HepG2 (cell line): ENCODE results near the gene RAB40C. TPM values are rescaled to one million over a fixed set of nuclear protein-coding genes. Genes with fewer than 3 reads are reported as not detected.

Experiments
- ATAC-seq: fragments of 200-7000 bp; cut with Tn5 transposase; 3 replicates; pipeline ENCODE4 v1.9.1; 2020; ENCODE audit warnings: mild to moderate bottlenecking, moderate library complexity
- BruUV-seq: library from RNA; stranded (reverse); fragments of 400-500 nt; replicated peaks from 2 replicates; lab custom pipeline; 2021; lab: Mats Ljungman, UMichigan
- CTCF ChIA-PET: fragments of 300-600 bp; formaldehyde crosslinking; extraction: SDS; loops from one replicate; lab custom pipeline; 2021; ENCODE audit warnings: low total read pairs, inconsistent platforms, low intra/inter-chr PET ratio; lab: Yijun Ruan, JAX
- POLR2A ChIA-PET: fragments of 350-600 bp; sonication (Branson Sonifier 250); formaldehyde crosslinking; loops from one replicate; lab custom pipeline; 2020; ENCODE audit warnings: antibody characterized with exemption, inconsistent platforms; lab: Yijun Ruan, JAX
- DNase-seq: peaks from one replicate; pipeline ENCODE4 v3.0.0-alpha.2; 2015; ENCODE audit warnings: low spot score
- FAIRE-seq: peaks from 3 replicates; lab custom pipeline; 2011; peaks lifted over from hg19 to GRCh38; lab: Jason Lieb, UNC
- H2AFZ ChIP-seq: one replicate; pipeline ENCODE4 v1.6.1; 2011; ENCODE audit warnings: low read length, inconsistent platforms
- H3K27ac ChIP-seq: fragments of 300-600 bp; 3 replicates; pipeline ENCODE4 v1.8.0; 2011; ENCODE audit warnings: mixed run types, mild to moderate bottlenecking, mixed read lengths, low read length, inconsistent platforms; ENCODE audit not compliant: insufficient read depth; ENCODE audit errors: extremely low read length
- H3K27me3 ChIP-seq, 2 experiments: fragments of 200-600 bp in 1 of 2; 2 replicates in 1 of 2; 3 replicates in 1 of 2; pipeline versions ENCODE4 v1.6.0 to v1.8.0; 2011; ENCODE audit warnings: low read length in 2 of 2, mild to moderate bottlenecking in 2 of 2, moderate library complexity in 2 of 2, inconsistent platforms in 1 of 2; ENCODE audit not compliant: insufficient read depth in 2 of 2, control insufficient read depth in 1 of 2
- H3K36me3 ChIP-seq, 2 experiments: fragments of 200-600 bp in 1 of 2; replicated peaks in 1 of 2; 2 replicates in 1 of 2; 3 replicates in 1 of 2; pipeline versions ENCODE4 v1.5.1 to v1.8.0; 2011; ENCODE audit warnings: low read length in 2 of 2, inconsistent platforms in 1 of 2; ENCODE audit not compliant: insufficient read depth in 2 of 2, control insufficient read depth in 1 of 2
- H3K4me1 ChIP-seq: 2 replicates; pipeline ENCODE4 v1.5.1; 2012; ENCODE audit warnings: low read length, inconsistent platforms; ENCODE audit not compliant: insufficient read depth
- H3K4me2 ChIP-seq: 2 replicates; pipeline ENCODE4 v1.6.0; 2011; ENCODE audit warnings: low read depth, low read length, inconsistent platforms
- H3K4me3 ChIP-seq, 3 experiments: fragments of 200-600 bp in 1 of 3; sonication (generic), shearing (Covaris generic) in 1 of 3; replicated peaks in 1 of 3; 2 replicates each; pipeline ENCODE4 v1.5.1; 2011 to 2016; ENCODE audit warnings: low read length in 3 of 3, inconsistent platforms in 2 of 3, low read depth in 2 of 3, mild to moderate bottlenecking in 2 of 3, control low read depth in 1 of 3, mixed read lengths in 1 of 3; ENCODE audit not compliant: insufficient read depth in 1 of 3
- H3K79me2 ChIP-seq: one replicate; pipeline ENCODE4 v1.6.1; 2011; ENCODE audit warnings: low read length, inconsistent platforms; ENCODE audit not compliant: insufficient read depth
- H3K9ac ChIP-seq: 2 replicates; pipeline ENCODE4 v1.6.0; 2011; ENCODE audit warnings: mild to moderate bottlenecking, low read depth, low read length, inconsistent platforms; ENCODE audit not compliant: insufficient read depth
- H3K9me3 ChIP-seq: 2 replicates; pipeline ENCODE4 v1.5.1; 2012; ENCODE audit warnings: mild to moderate bottlenecking, low read length
- H4K20me1 ChIP-seq: 2 replicates; pipeline ENCODE4 v1.6.0; 2011; ENCODE audit warnings: inconsistent platforms, mild to moderate bottlenecking, low read length, moderate library complexity; ENCODE audit not compliant: insufficient read depth
- AGO2 ChIP-seq: fragments of 200-400 bp; formaldehyde crosslinking; optimal IDR thresholded peaks from 2 replicates; pipeline ENCODE3; 2017; ENCODE audit warnings: mild to moderate bottlenecking, low read depth, low read length, moderate library complexity
- DRAP1 ChIP-seq: IDR thresholded peaks from 2 replicates; pipeline ENCODE4 v1.6.1; 2016; ENCODE audit warnings: missing genetic modification reagents, missing compliant biosample characterization
- HNRNPK ChIP-seq: fragments of 200-400 bp; formaldehyde crosslinking; IDR thresholded peaks from 2 replicates; pipeline ENCODE4 v1.6.1; 2018; ENCODE audit warnings: low read length, low read depth, moderate library complexity, mild to moderate bottlenecking; ENCODE audit not compliant: poor library complexity, severe bottlenecking
- HNRNPL ChIP-seq: fragments of 200-400 bp; formaldehyde crosslinking; IDR thresholded peaks from 2 replicates; pipeline ENCODE4 v1.6.1; 2017; ENCODE audit warnings: mild to moderate bottlenecking, low read depth, low read length
- POLR2A ChIP-seq, 2 experiments: IDR thresholded peaks; 2 replicates each; pipeline ENCODE4 v1.6.1; 2011; ENCODE audit warnings: low read depth in 2 of 2, low read length in 2 of 2, mild to moderate bottlenecking in 1 of 2, moderate library complexity in 1 of 2; ENCODE audit not compliant: insufficient read depth in 1 of 2
- ZFX ChIP-seq: sonication (generic); formaldehyde crosslinking; IDR thresholded peaks from 2 replicates; pipeline ENCODE4 v1.4.0; 2020; ENCODE audit warnings: mild to moderate bottlenecking, low read depth, missing genetic modification reagents, moderate library complexity
- ZNF350 ChIP-seq: sonication (generic); formaldehyde crosslinking; IDR thresholded peaks from 2 replicates; pipeline ENCODE4 v1.4.0; 2020; ENCODE audit warnings: mild to moderate bottlenecking, low read depth, missing genetic modification reagents, borderline replicate concordance
- ZNF687 ChIP-seq: sonication (generic); formaldehyde crosslinking; IDR thresholded peaks from 2 replicates; pipeline ENCODE4 v1.5.1; 2020; ENCODE audit warnings: mild to moderate bottlenecking, missing genetic modification reagents, moderate library complexity
- WGBS: methylation state at CpG from one replicate; pipeline ENCODE4 v1.1.6; 2017; ENCODE audit warnings: low lambda C conversion rate; 5-methylcytosine and 5-hydroxymethylcytosine counted together
- in situ Hi-C: cut with HindIII; loops from 2 replicates; pipeline ENCODE4 v1.10.0; 2017; ENCODE audit warnings: low pct_unique_long_range_greater_than_20kb; ENCODE audit not compliant: extremely low pct_ligation_motif_present
- intact Hi-C: fragments of 100-400 bp; cut with micrococcal nuclease; formaldehyde crosslinking; loops from one replicate; pipeline ENCODE4 v1.10.0; 2022; ENCODE audit not compliant: unreplicated experiment
- polyA plus RNA-seq, 8 experiments: library from polyadenylated mRNA; depleted of rRNA in 3 of 8; stranded (reverse) in 7 of 8; unstranded in 1 of 8; fragments of >200 nt; fragmentation: Illumina TruSeq in 4 of 8; extraction: Trizol in 4 of 8; gene quantifications; 2 replicates each; pipeline versions ENCODE4 v1.2.1 to v1.2.3, GENCODE V29; 2011 to 2016; ENCODE audit warnings: low read depth in 4 of 8, missing spikeins in 1 of 8, mixed read lengths in 1 of 8; ENCODE audit not compliant: insufficient read depth in 1 of 8
- total RNA-seq, 5 experiments: library from RNA; depleted of rRNA; stranded (reverse); fragments of >200 nt; fragmentation: Illumina TruSeq; extraction: Trizol; gene quantifications; 2 replicates each; pipeline ENCODE4 v1.2.3, GENCODE V29; 2016; ENCODE audit warnings: low read depth in 1 of 5

The RAB40C gene
- total and polyA plus RNA-seq, 2 of the 13 experiments (the other 11 are each of a cell fraction or from before 2014, with no cell fraction given) = 7.7 to 11.5 TPM

- peaks cover 52% of the 10 kb centered on the region for H3K4me1 ChIP-seq
- DNase-seq = no peak
- H3K27ac ChIP-seq = peak overlapping the region; percentile 67
- H3K4me3 ChIP-seq = no peak overlapping the region
- H3K9ac ChIP-seq = no peak overlapping the region
- 98% methylated on average over 9 of the region's 33 CpGs for WGBS
- peaks cover 2 to 4% of the 10 kb centered on the region in 2 experiments; a peak in 2 of 5 replicates for H3K36me3 ChIP-seq
- CTCF ChIA-PET = no interaction called here
- ATAC-seq = no peak
- intact Hi-C loops = no loop called here
- H4K20me1 ChIP-seq = no peaks in the 10 kb centered on the region
- POLR2A ChIA-PET = interaction anchor here (1.0 kb wide), 1 partner anchor 10 kb away, joined by 3 read pairs; no protein-coding TSS in a partner anchor
- no peaks in the 10 kb centered on the region for H3K79me2 ChIP-seq
- FAIRE-seq = no peak
- in situ Hi-C loops = no loop called here
- TSS peak; percentile 39 for BruUV-seq
- no peak for TF ChIP-seq DRAP1 (CRISPR knock-in tag)
- peak; percentile 13 for TF ChIP-seq HNRNPK
- TF ChIP-seq POLR2A (IDR thresholded peaks at IDR 0.05; ENCODE audit: insufficient read depth in 1 of 2, low read depth in 2 of 2, low read length in 2 of 2) = 0 out of 4 replicates have a peak, but pooled peaks of 1 of the 2 experiments have one; percentile 14
- peak; percentile 63 for TF ChIP-seq AGO2
- TF ChIP-seq HNRNPL = peak; percentile 94
- TF ChIP-seq ZNF350 (CRISPR knock-in tag) = no peak
- H3K9me3 ChIP-seq = no peaks in the 10 kb centered on the region
- H3K4me2 ChIP-seq = no peak overlapping the region; the same call in 1 of the 2 replicates
- no peak overlapping the region for H2AFZ ChIP-seq
- H3K27me3 ChIP-seq = 0 out of 5 replicates have a peak, but pooled peaks cover 0 to 5% of the 10 kb centered on the region in 2 experiments
Observed at GRCh38 chr16:553601-554296, 36.1 kb upstream of the RAB40C start.

GRCh38 chr16:554297-554621 lies 35.6 kb upstream of the RAB40C start:
- H3K4me2 ChIP-seq = peak overlapping the region; percentile 13; the same call in 1 of the 2 replicates
- no peak overlapping the region for H3K9ac ChIP-seq
- H3K4me3 ChIP-seq = no peak overlapping the region
- H3K27me3 ChIP-seq = peaks cover 0 to 8% of the 10 kb centered on the region in 2 experiments; a peak in 2 of 5 replicates
- H3K36me3 ChIP-seq = peaks cover 0 to 4% of the 10 kb centered on the region in 2 experiments; a peak in 1 of 5 replicates
- H3K79me2 ChIP-seq = no peaks in the 10 kb centered on the region
- CTCF ChIA-PET = no interaction called here
- POLR2A ChIA-PET = interaction anchor here (1.0 kb wide), 1 partner anchor 10 kb away, joined by 3 read pairs; no protein-coding TSS in a partner anchor
- H3K27ac ChIP-seq = peak overlapping the region; percentile 67
- H2AFZ ChIP-seq = no peak overlapping the region
- FAIRE-seq (no peak), DNase-seq (peak; percentile 24), ATAC-seq (no peak)
- WGBS = 31% methylated on average over 8 of the region's 11 CpGs
- intact Hi-C loops = no loop called here
- H3K4me1 ChIP-seq = peaks cover 57% of the 10 kb centered on the region
- BruUV-seq = no TSS peak
- in situ Hi-C loops = no loop called here
- no peaks in the 10 kb centered on the region for H4K20me1 ChIP-seq
- H3K9me3 ChIP-seq = no peaks in the 10 kb centered on the region
- TF ChIP-seq ZNF687 (peak; percentile 59; the same call in 1 of the 2 replicates), ZFX (CRISPR knock-in tag) (peak; percentile 19; the same call in 1 of the 2 replicates)
